Suprapubic skin (tissue), 4 donors: ENCODE data around the gene TBC1D9.

Source experiments
- CTCF ChIP-seq, 2 donors: fragments of 200-600 bp in 1 of 2; fragments of 450-650 bp in 1 of 2; sonication (generic) in 1 of 2; IDR thresholded peaks; one replicate each; pipeline ENCODE4 v1.5.1; 2016 to 2019; ENCODE audit warnings: antibody characterized with exemption in 2 of 2, mild to moderate bottlenecking in 1 of 2, moderate library complexity in 1 of 2
- EP300 ChIP-seq: sonication (generic); formaldehyde crosslinking; IDR thresholded peaks from one replicate; pipeline ENCODE4 v1.6.1; 2017; ENCODE audit warnings: antibody characterized with exemption
- POLR2A ChIP-seq, 2 donors: fragments of 450-650 bp; IDR thresholded peaks; one replicate each; pipeline ENCODE4 v1.6.1; 2017; ENCODE audit warnings: antibody characterized with exemption in 2 of 2, mild to moderate bottlenecking in 2 of 2, moderate library complexity in 2 of 2
- POLR2AphosphoS5 ChIP-seq, 3 donors: sonication (generic); formaldehyde crosslinking; IDR thresholded peaks; one replicate each; pipeline ENCODE4 v1.6.1; 2017; ENCODE audit warnings: antibody characterized with exemption in 3 of 3

- TF ChIP-seq CTCF (IDR thresholded peaks at IDR 0.05) = no peak
- no peak for TF ChIP-seq POLR2AphosphoS5 (IDR thresholded peaks at IDR 0.05)
- no peak for TF ChIP-seq POLR2A (IDR thresholded peaks at IDR 0.05)
- TF ChIP-seq EP300 = no peak
Observed at GRCh38 chr4:140718241-140718952, 37.8 kb downstream of the TBC1D9 start.
